ENCODE results near the gene RNASEH1. TPM values are rescaled to one million over a fixed set of nuclear protein-coding genes. Genes with fewer than 3 reads are reported as not detected.

The RNASEH1 gene
- total RNA-seq, 1 donor from 2014 or later = 18.6 TPM

- intact Hi-C loops (cut with DNase I) = no loop called here
- TF ChIP-seq CTCF (IDR thresholded peaks at IDR 0.05) = no peak
- DNase-seq (no peak), ATAC-seq (no peak)
- peaks cover 29% of the 10 kb centered on the region for H3K4me1 ChIP-seq
- H3K36me3 ChIP-seq = no peaks in the 10 kb centered on the region
- no peak overlapping the region for H3K4me3 ChIP-seq
- no peaks in the 10 kb centered on the region for H3K9me3 ChIP-seq
- H3K27ac ChIP-seq = no peak overlapping the region
- H3K27me3 ChIP-seq = no peaks in the 10 kb centered on the region
Observed at GRCh38 chr2:3526871-3527270, 31.3 kb downstream of the RNASEH1 start.

- DNase-seq (no peak), ATAC-seq (no peak)
- Histone ChIP-seq H3K9me3 (no peaks in the 10 kb centered on the region), H3K4me3 (no peak overlapping the region), H3K4me1 (peaks cover 37% of the 10 kb centered on the region), H3K27ac (peak overlapping the region; percentile 66), H3K27me3 (no peaks in the 10 kb centered on the region), H3K36me3 (no peaks in the 10 kb centered on the region)
- intact Hi-C loops (cut with DNase I) = no loop called here
- no peak for TF ChIP-seq CTCF (IDR thresholded peaks at IDR 0.05)
Observed at GRCh38 chr2:3523551-3524041, 34.5 kb downstream of the RNASEH1 start.

- no peaks in the 10 kb centered on the region for H3K36me3 ChIP-seq
- DNase-seq (no peak), ATAC-seq (no peak)
- H3K4me3 ChIP-seq = no peak overlapping the region
- no peaks in the 10 kb centered on the region for H3K9me3 ChIP-seq
- no peak for TF ChIP-seq CTCF (IDR thresholded peaks at IDR 0.05)
- intact Hi-C loops (cut with DNase I) = no loop called here
- peak overlapping the region; percentile 66 for H3K27ac ChIP-seq
- H3K4me1 ChIP-seq = peaks cover 37% of the 10 kb centered on the region
- no peaks in the 10 kb centered on the region for H3K27me3 ChIP-seq
Observed at GRCh38 chr2:3522961-3523421, 35.1 kb downstream of the RNASEH1 start.

- intact Hi-C loops (cut with DNase I) = no loop called here
- ATAC-seq (no peak), DNase-seq (no peak)
- Histone ChIP-seq H3K36me3 (peaks cover 7% of the 10 kb centered on the region), H3K4me1 (peaks cover 37% of the 10 kb centered on the region), H3K9me3 (no peaks in the 10 kb centered on the region), H3K27me3 (no peaks in the 10 kb centered on the region), H3K27ac (no peak overlapping the region), H3K4me3 (no peak overlapping the region)
- no peak for TF ChIP-seq CTCF (IDR thresholded peaks at IDR 0.05)
Observed at GRCh38 chr2:3520591-3520990, 37.5 kb downstream of the RNASEH1 start.

- Histone ChIP-seq H3K27ac (peak within 1 kb of the TSS; percentile 99), H3K9me3 (no peaks in the 10 kb centered on the region), H3K36me3 (peaks cover 7% of the 10 kb centered on the region), H3K27me3 (no peaks in the 10 kb centered on the region), H3K4me1 (peaks cover 30% of the 10 kb centered on the region), H3K4me3 (peak within 1 kb of the TSS; percentile 79)
- ATAC-seq = peak; percentile 88
- TF ChIP-seq CTCF (IDR thresholded peaks at IDR 0.05) = no peak
- DNase-seq = peak; percentile 95
- intact Hi-C loops (cut with DNase I) = no loop called here
Observed at GRCh38 chr2:3519255-3520205, 38.6 kb downstream of the RNASEH1 start, which contains the start of gene ADI1. TSS of gene ADI1 (minus strand) at chr2:3519531. CDS start at chr2:3519487, 44 bp downstream.
